Measurements from ENCODE around the gene BLOC1S2.

The BLOC1S2 gene

GRCh38 chr10:100238429-100238828, 48.1 kb downstream of the BLOC1S2 start:
- TF ChIP-seq CTCF (IDR thresholded peaks at IDR 0.05; ENCODE audit: low read depth, low read length, missing control alignments) = no peak
- DNase-seq (ENCODE audit: low read depth) = no peak

GRCh38 chr10:100232101-100232500, 54.4 kb downstream of the BLOC1S2 start:
- no peak overlapping the region for H3K4me3 ChIP-seq (ENCODE audit: low read depth, low read length)
- DNase-seq (ENCODE audit: low read depth) = no peak
- no peak for TF ChIP-seq CTCF (IDR thresholded peaks at IDR 0.05; ENCODE audit: low read depth, low read length, missing control alignments)

More at GRCh38 chr10:100238429-100238828, 48.1 kb downstream of the BLOC1S2 start:
- H3K4me3 ChIP-seq (ENCODE audit: low read depth, low read length) = no peak overlapping the region

GRCh38 chr10:100229819-100230422, 56.6 kb downstream of the BLOC1S2 start:
- H3K4me3 ChIP-seq (ENCODE audit: low read depth, low read length) = peak overlapping the region; percentile 64
- no peak for DNase-seq (ENCODE audit: low read depth)
- TF ChIP-seq CTCF (IDR thresholded peaks at IDR 0.05; ENCODE audit: low read depth, low read length, missing control alignments) = no peak

GRCh38 chr10:100223879-100224278, 62.6 kb downstream of the BLOC1S2 start:
- no peak overlapping the region for H3K4me3 ChIP-seq (ENCODE audit: low read depth, low read length)
- DNase-seq (ENCODE audit: low read depth) = no peak
- no peak for TF ChIP-seq CTCF (IDR thresholded peaks at IDR 0.05; ENCODE audit: low read depth, low read length, missing control alignments)

All from GM12864 (cell line).